Central memory CD8-positive, alpha-beta T cell (primary cell): Measurements from ENCODE around the gene FGGY.

Source experiments
- ATAC-seq: fragments of 150-1000 bp; cut with Tn5 transposase; replicated peaks from 2 replicates; pipeline ENCODE4 v1.10.0; 2022; ENCODE audit warnings: mild to moderate bottlenecking, moderate FRiP score, moderate number of reproducible peaks; ENCODE audit not compliant: poor library complexity, severe bottlenecking; ENCODE audit errors: extremely low read depth
- DNase-seq, 2 donors: peaks; one replicate each; pipeline ENCODE4 v3.0.0; 2021; ENCODE audit warnings: low spot score in 2 of 2
- H3K27ac Mint-ChIP-seq: one replicate; pipeline ENCODE4 v1.8.0; 2022; ENCODE audit warnings: low read depth, mild to moderate bottlenecking, moderate library complexity, mixed read lengths
- H3K27me3 Mint-ChIP-seq: one replicate; pipeline ENCODE4 v1.8.0; 2022; ENCODE audit warnings: mixed read lengths
- H3K36me3 Mint-ChIP-seq: one replicate; pipeline ENCODE4 v1.8.0; 2022; ENCODE audit warnings: mild to moderate bottlenecking, moderate library complexity, mixed read lengths; ENCODE audit not compliant: insufficient read depth
- H3K4me1 Mint-ChIP-seq: one replicate; pipeline ENCODE4 v1.8.0; 2022; ENCODE audit warnings: mixed read lengths
- H3K4me3 Mint-ChIP-seq: one replicate; pipeline ENCODE4 v1.8.0; 2022; ENCODE audit warnings: mild to moderate bottlenecking, moderate library complexity, mixed read lengths
- H3K9me3 Mint-ChIP-seq: one replicate; pipeline ENCODE4 v1.8.0; 2022; ENCODE audit warnings: mixed read lengths

Gene FGGY

DNA sequence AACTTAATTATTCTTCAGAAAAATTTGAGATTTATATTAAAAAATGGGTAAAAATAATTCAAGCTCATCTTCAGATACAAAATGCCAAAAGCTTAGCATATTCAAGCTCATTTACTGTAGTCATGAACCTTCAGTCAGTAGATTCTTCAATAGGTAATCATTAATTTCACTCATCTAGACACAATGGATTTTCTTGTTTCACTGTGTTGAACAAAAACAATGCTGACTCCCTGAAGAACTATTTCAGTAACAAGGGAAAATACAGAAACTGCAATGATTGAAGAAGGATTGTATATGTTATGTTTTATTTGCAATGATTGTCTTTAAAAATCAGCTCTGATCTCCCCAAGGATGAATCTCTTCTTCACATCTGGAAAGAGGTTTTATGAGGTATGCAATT, 508.7 kb downstream of the FGGY start:
- H3K4me1 Mint-ChIP-seq, result no peaks in the 10 kb centered on the region
- H3K27me3 Mint-ChIP-seq, result peaks cover 52% of the 10 kb centered on the region
- no peaks in the 10 kb centered on the region for H3K36me3 Mint-ChIP-seq
- DNase-seq (no peak), ATAC-seq (no peak)
- no peak overlapping the region for H3K27ac Mint-ChIP-seq
- H3K9me3 Mint-ChIP-seq, result no peaks in the 10 kb centered on the region
- no peak overlapping the region for H3K4me3 Mint-ChIP-seq
